Renal pelvis (tissue), 4 donors: ENCODE results near the gene OR7G1. TPM values are rescaled to one million over a fixed set of nuclear protein-coding genes. Genes with fewer than 3 reads are reported as not detected.
"Not testable (repeated sequence)": the region's sequence is repeated elsewhere in the genome, so short reads cannot be mapped to it uniquely, and the experiment has no call there.

ENCODE experiments used
- DNase-seq: peaks from one replicate; pipeline ENCODE4 v3.0.0-alpha.2; 2013
- polyA plus RNA-seq, 3 donors: library from polyadenylated mRNA; unstranded; fragments of 120-200 nt; gene quantifications; one replicate each; pipeline ENCODE4 v1.2.1, GENCODE V29; 2013; ENCODE audit not compliant: insufficient read length in 3 of 3

OR7G1 gene
- polyA plus RNA-seq, 3 donors: not detected

DNA sequence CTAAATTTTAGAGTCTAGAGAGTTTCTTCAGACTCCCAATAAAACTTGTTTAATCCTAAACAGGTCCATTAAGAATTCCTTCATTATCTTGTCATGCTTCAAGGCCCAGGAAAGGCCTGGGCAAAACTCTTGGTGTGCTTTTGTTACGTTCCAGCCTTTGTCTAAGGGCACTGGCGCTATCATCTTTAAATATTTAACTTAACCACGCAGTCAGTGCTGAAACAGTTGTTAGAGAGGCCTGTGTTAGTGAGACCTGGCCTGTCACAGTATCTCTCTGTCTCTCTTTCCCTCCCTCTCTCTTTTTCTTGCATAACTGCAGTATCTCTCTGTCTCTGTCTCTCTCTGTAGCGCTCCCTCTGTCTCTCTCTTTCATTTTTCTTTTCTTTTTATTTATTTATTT is 36.9 kb downstream of the OR7G1 start:
- no peak for DNase-seq

DNA sequence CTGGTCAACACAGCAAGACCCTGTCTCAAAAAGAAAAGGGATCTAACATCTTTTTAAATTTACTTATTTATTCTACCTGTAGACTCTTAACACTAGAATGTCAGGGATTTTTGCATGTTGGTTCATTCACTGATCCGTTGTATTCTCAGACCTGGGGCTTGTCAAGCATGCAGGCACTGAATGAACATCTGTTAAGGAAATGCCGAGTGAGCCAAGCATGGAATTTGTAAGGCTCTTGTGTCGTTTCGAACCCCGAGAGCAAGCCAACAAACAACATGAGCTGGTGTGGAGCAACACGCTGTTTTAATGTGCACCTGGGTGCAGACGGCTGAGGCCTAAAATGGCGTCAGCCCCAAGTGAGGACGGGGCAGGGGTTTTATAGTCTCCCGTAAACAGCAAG is 38.7 kb downstream of the OR7G1 start:
- no peak for DNase-seq

DNA sequence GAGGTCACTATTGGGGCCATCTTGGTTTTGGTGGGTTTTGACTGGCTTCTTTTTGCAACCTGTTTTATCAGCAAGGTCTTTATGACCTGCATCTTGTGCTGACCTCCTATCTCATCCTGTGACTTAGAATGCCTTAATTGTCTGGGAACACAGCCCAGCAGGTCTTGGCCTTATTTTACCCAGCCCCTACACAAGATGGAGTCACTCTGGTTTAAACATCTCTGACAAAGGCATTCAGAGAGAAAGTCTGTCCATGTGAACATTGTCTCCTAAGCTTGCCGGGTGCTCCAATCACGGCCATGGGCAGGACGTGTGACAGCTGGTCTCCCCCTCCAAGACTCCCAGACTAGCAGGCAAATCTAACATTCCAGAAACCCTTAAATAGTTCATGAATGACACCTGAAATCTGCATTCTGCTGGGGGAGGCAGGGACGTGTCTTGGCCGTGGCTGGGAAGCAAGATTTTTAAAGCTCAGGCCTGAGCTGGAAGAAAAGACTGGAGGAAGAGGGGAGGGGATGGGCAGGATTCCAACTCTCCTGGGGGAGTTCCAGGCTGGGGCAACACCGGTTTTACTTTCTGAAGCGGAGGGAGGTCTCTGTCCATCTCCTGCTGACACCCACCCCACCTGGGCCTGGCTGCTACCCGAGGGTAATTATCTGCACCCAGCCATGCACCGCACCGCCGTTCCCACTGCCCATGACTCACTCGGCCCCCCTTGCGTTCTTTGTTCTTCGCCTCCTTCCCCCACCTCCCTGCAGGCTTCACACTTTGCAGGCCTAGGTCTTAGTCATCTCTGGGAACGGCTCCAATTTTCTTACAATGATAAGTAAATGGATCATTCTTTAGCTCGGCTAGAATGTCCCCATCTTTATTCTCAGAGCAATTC is 40.3 kb downstream of the OR7G1 start:
- DNase-seq: peak; percentile 82

DNA sequence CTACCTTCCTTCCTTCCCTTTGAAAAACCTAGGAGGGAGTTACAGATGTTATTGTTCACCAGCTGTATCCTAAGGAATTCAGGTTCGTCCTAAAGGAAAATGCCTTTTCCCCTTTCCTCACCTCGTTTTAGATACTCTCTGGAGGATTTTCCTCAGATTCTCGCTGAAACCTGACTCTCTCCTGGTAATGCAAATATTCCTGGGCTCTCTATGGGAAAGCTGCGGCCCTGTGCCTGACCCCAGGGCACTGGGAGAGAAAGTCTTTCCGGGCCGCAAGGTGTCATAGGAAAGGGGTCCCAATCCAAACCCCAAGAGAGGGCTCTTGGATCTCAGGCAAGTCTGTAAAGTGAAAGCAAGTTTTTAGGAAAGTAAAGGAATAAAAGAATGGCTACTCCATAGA is 41.8 kb downstream of the OR7G1 start:
- no peak for DNase-seq

DNA sequence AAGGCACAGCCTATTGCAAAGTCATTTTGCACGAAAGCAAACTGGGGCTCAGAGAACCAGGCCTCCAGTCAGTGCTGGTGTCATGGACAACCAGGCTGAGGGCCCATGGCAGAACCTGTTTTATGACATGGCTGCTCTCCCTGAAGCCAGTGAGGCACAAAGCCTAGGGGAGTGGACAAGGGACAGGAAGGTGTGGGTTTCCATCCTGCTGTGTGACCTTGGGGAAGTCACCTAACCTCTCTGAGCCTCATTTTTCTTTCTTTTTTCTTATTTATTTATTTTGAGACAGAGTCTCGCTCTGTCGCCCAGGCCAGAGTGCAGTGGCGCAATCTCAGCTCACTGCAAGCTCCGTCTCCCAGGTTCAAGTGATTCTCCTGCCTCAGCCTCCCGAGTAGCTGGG is 43.8 kb downstream of the OR7G1 start:
- DNase-seq: not testable (repeated sequence)

DNA sequence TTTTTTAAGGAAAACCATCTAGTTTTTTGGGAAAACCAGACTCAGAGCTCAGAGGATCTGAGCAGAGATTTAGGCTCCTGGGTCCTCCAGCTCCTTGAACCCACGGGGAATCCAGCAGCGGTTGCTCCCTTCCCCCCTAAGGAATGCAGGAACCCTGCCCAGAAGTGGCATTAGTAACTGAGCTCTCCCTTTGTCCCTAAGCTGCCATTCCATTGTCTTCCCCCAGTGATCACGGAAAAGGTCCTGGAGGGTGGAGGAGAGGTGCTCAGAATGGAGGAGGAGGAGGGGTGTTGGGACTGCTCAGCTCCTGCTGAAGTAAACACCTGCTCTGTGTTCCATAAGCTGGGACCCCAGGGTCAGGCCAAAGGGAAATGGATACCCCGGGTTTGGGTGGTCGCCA is 45.5 kb downstream of the OR7G1 start:
- DNase-seq: no peak

DNA sequence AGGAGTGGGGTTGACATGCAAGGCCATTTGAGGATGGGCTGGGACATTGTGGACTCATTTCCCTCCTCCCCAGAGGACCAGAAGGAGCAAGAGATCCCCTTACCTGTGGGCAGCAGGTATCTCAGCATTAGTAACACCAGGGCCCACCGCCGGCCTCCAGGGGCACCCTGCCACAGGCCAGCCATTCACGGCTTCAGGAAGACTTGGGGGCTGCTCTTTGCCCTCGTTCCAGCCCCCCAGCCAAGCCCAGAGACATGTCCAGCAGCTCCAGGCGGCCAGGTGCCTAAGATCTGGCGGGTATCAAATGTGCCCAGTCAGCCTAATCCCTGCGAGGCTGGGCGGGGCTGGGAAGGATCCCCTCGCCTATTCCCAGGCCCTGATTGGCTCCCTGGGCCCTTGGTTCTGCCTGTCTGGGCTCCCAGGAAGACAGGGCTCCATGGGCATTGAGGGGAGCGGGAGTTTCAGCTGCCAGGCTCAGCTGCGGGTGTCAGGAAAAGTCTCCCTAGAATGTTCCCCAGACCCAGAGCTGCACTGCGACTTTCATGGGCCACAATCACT is 50.0 kb downstream of the OR7G1 start:
- no peak for DNase-seq

Other genes starting within 250 kb of the OR7G1 start
- gene MUC16, start 105.4 kb downstream of the OR7G1 start, polyA plus RNA-seq: under 1 TPM; 0.01 to 0.06 (median 0.04) TPM
- gene OR1M1, start 28.7 kb downstream of the OR7G1 start, polyA plus RNA-seq: under 1 TPM in 1 of 3 donors, not detected in 2; 0.06 TPM
- gene OR7G2, start 8.3 kb downstream of the OR7G1 start, polyA plus RNA-seq: under 1 TPM; 0.06 to 0.13 (median 0.07) TPM
- gene OR7G3, start 11.2 kb upstream of the OR7G1 start, polyA plus RNA-seq: not detected
- gene ZNF317, start 24.6 kb upstream of the OR7G1 start, polyA plus RNA-seq: 10 to 100 TPM; 37.8 to 43.4 (median 38.6) TPM
- gene OR7D2, start 63.2 kb upstream of the OR7G1 start, polyA plus RNA-seq: 1 to 10 TPM in 1 of 3 donors, under 1 TPM in 2; 0.06 to 2.0 (median 0.09) TPM
- under 1 TPM in 2 of 3 donors, not detected in 1; 0.06 to 0.07 TPM for gene OR7D4, start 103.8 kb upstream of the OR7G1 start, polyA plus RNA-seq
- not detected for gene OR7E24, start 135.2 kb upstream of the OR7G1 start, polyA plus RNA-seq
- 1 to 10 TPM; 5.8 to 8.5 (median 7.3) TPM for gene ZNF699, start 194.1 kb upstream of the OR7G1 start, polyA plus RNA-seq
- gene ZNF559, start 208.4 kb upstream of the OR7G1 start, polyA plus RNA-seq: 10 to 100 TPM; 53.4 to 72.9 (median 61.2) TPM
- gene ZNF177, start 247.2 kb upstream of the OR7G1 start, polyA plus RNA-seq: 10 to 100 TPM in 2 of 3 donors, 1 to 10 TPM in 1; 9.7 to 14.5 (median 13.4) TPM